OCI-LY1 (cell line): ENCODE results near the gene REC114.

Experiments used
- EZH2 ChIP-seq: fragments of 200-600 bp; sonication (generic), shearing (Covaris generic); IDR thresholded peaks from 2 replicates; pipeline ENCODE4 v1.8.0; 2017; ENCODE audit warnings: borderline replicate concordance, mixed run types, mild to moderate bottlenecking, antibody characterized with exemption, low read length, moderate library complexity, mixed read lengths
- TF ChIP-seq, protein P1 (sequence below): fragments of 200-600 bp; sonication (generic), shearing (Covaris generic); IDR thresholded peaks from 2 replicates; pipeline ENCODE4 v1.5.1; 2017; ENCODE audit warnings: mild to moderate bottlenecking, antibody characterized with exemption, low read length, moderate library complexity, mixed read lengths

DNA sequence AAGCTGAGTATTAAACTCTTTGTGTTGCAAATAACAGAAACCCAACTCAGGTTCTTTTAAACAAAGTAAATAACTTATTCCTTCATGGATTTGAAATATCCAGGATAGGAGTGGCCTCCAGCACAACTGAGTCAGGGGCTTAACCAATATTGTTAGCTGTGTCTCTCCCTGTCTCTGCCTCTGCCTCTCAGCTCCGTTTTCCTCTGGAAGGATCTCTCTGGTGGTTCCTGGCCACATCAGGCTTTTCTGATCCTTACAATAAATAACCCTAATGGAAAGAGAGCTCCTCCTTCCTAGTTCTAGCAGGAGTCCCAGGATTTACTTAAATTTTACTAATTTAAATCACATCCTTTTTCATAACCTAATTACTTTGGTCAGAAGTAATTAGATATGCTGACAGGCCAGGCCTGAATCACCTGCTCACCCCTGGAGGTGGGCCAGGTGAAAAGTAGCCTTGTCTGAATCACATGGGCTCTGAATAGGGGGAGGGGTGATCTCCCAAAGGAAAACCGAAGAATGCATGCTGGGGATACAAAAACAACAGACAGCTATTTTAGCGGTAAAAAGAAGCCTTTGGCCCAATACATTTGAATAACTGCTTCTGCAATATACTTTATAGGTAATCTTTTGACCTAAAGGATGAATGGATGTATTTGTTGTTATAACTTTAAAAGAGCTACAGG is 75.4 kb downstream of the REC114 start:
- TF ChIP-seq, protein P1, sequence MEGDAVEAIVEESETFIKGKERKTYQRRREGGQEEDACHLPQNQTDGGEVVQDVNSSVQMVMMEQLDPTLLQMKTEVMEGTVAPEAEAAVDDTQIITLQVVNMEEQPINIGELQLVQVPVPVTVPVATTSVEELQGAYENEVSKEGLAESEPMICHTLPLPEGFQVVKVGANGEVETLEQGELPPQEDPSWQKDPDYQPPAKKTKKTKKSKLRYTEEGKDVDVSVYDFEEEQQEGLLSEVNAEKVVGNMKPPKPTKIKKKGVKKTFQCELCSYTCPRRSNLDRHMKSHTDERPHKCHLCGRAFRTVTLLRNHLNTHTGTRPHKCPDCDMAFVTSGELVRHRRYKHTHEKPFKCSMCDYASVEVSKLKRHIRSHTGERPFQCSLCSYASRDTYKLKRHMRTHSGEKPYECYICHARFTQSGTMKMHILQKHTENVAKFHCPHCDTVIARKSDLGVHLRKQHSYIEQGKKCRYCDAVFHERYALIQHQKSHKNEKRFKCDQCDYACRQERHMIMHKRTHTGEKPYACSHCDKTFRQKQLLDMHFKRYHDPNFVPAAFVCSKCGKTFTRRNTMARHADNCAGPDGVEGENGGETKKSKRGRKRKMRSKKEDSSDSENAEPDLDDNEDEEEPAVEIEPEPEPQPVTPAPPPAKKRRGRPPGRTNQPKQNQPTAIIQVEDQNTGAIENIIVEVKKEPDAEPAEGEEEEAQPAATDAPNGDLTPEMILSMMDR: no peak
- no peak for TF ChIP-seq EZH2
